ENCODE measurements around the gene OR4B1. TPM values are rescaled to one million over a fixed set of nuclear protein-coding genes. Genes with fewer than 3 reads are reported as not detected.

OR4B1 gene
- total RNA-seq, 3 donors from 2014 or later = not detected

Other genes starting within 250 kb of the OR4B1 start
- 10 to 100 TPM; 27.8 to 54.6 (median 44.0) TPM for gene PTPRJ, start 236.3 kb upstream of the OR4B1 start, total RNA-seq
- not detected for gene OR4X2, start 28.3 kb downstream of the OR4B1 start, total RNA-seq
- gene OR4X1, start 47.1 kb downstream of the OR4B1 start, total RNA-seq = not detected
- not detected for gene OR4S1, start 89.4 kb downstream of the OR4B1 start, total RNA-seq
- gene OR4C3, start 108.1 kb downstream of the OR4B1 start, total RNA-seq = not detected
- gene OR4C5, start 149.7 kb downstream of the OR4B1 start, total RNA-seq = not detected